OCI-LY3 (cell line): ENCODE data around the gene CSNK1A1.
"Not testable (repeated sequence)": the region's sequence is repeated elsewhere in the genome, so short reads cannot be mapped to it uniquely, and the experiment has no call there.

Source experiments
- H2AFZ ChIP-seq: fragments of 200-600, 300-600 bp; shearing (Covaris generic); 2 replicates; pipeline ENCODE4 v1.6.0; 2014; ENCODE audit warnings: antibody characterized with exemption, low read depth, low read length
- H3K27ac ChIP-seq: fragments of 200-600, 300-600 bp; sonication (generic); 2 replicates; pipeline ENCODE4 v1.5.1; 2014; ENCODE audit warnings: mild to moderate bottlenecking, low read length, moderate library complexity, mixed read lengths
- H3K27me3 ChIP-seq: fragments of 200-600, 300-600 bp; sonication (generic); 2 replicates; pipeline ENCODE4 v1.6.1; 2014; ENCODE audit warnings: low read depth, low read length, mixed read lengths
- H3K36me3 ChIP-seq: fragments of 200-600, 300-600 bp; sonication (generic); replicated peaks from 2 replicates; pipeline ENCODE3; 2014; ENCODE audit warnings: low read depth, low read length, mixed read lengths
- H3K4me1 ChIP-seq: fragments of 300-600, 200-600 bp; sonication (generic); 2 replicates; pipeline ENCODE4 v1.6.1; 2014; ENCODE audit warnings: low read length, mixed read lengths
- H3K4me2 ChIP-seq: fragments of 200-600, 300-600 bp; sonication (generic); 2 replicates; pipeline ENCODE4 v1.6.1; 2014; ENCODE audit warnings: low read length, mixed read lengths
- H3K4me3 ChIP-seq: fragments of 300-600, 200-600 bp; sonication (generic); 2 replicates; pipeline ENCODE4 v1.5.1; 2014; ENCODE audit warnings: antibody characterized with exemption, mild to moderate bottlenecking, low read length, moderate library complexity
- H3K79me2 ChIP-seq: fragments of 300-600, 200-600 bp; shearing (Covaris generic); 2 replicates; pipeline ENCODE4 v1.6.1; 2014; ENCODE audit warnings: mild to moderate bottlenecking, low read length, mixed read lengths
- H3K9ac ChIP-seq: fragments of 300-600, 200-600 bp; shearing (Covaris generic); 2 replicates; pipeline ENCODE4 v1.6.0; 2014; ENCODE audit warnings: mild to moderate bottlenecking, low read length, moderate library complexity
- H3K9me3 ChIP-seq: fragments of 200-600, 300-600 bp; shearing (Covaris generic); 2 replicates; pipeline ENCODE4 v1.6.1; 2014; ENCODE audit warnings: low read length, mixed read lengths; ENCODE audit not compliant: insufficient read depth
- H4K20me1 ChIP-seq: fragments of 200-600, 300-600 bp; sonication (generic); 2 replicates; pipeline ENCODE4 v1.6.1; 2016; ENCODE audit warnings: low read length, mixed read lengths; ENCODE audit not compliant: insufficient read depth
- EZH2phosphoT487 ChIP-seq: fragments of 200-600 bp; shearing (Covaris generic); IDR thresholded peaks from 2 replicates; pipeline ENCODE4 v1.6.1; 2018; ENCODE audit warnings: antibody characterized with exemption, mixed run types, low read depth
- TF ChIP-seq, protein P1 (sequence below): fragments of 200-600, 300-600 bp; sonication (generic); IDR thresholded peaks from 2 replicates; pipeline ENCODE4 v1.5.1; 2014; ENCODE audit warnings: antibody characterized with exemption, low read length, low read depth

The CSNK1A1 gene

DNA sequence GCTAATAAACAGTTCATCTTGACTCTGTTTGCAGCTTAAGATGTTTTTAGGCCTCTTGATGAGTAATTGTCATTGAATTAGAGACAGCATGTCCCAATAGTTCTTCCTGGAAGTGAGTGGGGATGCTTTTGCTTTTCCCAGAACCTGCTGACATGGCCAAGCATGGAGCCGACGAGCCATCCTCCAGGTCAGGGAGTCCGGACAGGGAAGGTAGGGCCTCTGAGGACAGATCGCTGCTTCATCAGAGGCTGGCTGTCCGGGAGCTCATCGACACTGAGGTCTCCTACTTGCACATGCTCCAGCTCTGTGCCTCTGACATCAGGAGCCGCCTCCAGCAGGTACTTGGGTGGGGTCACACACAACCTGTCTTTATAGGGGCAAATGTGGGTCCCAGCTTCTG, 46.4 kb upstream of the CSNK1A1 start:
- no peak for TF ChIP-seq EZH2phosphoT487
- TF ChIP-seq, protein P1, sequence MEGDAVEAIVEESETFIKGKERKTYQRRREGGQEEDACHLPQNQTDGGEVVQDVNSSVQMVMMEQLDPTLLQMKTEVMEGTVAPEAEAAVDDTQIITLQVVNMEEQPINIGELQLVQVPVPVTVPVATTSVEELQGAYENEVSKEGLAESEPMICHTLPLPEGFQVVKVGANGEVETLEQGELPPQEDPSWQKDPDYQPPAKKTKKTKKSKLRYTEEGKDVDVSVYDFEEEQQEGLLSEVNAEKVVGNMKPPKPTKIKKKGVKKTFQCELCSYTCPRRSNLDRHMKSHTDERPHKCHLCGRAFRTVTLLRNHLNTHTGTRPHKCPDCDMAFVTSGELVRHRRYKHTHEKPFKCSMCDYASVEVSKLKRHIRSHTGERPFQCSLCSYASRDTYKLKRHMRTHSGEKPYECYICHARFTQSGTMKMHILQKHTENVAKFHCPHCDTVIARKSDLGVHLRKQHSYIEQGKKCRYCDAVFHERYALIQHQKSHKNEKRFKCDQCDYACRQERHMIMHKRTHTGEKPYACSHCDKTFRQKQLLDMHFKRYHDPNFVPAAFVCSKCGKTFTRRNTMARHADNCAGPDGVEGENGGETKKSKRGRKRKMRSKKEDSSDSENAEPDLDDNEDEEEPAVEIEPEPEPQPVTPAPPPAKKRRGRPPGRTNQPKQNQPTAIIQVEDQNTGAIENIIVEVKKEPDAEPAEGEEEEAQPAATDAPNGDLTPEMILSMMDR, result no peak
- Histone ChIP-seq H3K27ac (no peak overlapping the region), H2AFZ (no peak overlapping the region), H3K27me3 (no peaks in the 10 kb centered on the region; the same call in 1 of the 2 replicates), H3K4me1 (peaks cover 12% of the 10 kb centered on the region), H3K4me3 (no peak overlapping the region), H3K79me2 (no peaks in the 10 kb centered on the region), H3K9ac (no peak overlapping the region), H3K9me3 (no peaks in the 10 kb centered on the region), H3K4me2 (no peak overlapping the region), H3K36me3 (no peaks in the 10 kb centered on the region), H4K20me1 (no peaks in the 10 kb centered on the region)

DNA sequence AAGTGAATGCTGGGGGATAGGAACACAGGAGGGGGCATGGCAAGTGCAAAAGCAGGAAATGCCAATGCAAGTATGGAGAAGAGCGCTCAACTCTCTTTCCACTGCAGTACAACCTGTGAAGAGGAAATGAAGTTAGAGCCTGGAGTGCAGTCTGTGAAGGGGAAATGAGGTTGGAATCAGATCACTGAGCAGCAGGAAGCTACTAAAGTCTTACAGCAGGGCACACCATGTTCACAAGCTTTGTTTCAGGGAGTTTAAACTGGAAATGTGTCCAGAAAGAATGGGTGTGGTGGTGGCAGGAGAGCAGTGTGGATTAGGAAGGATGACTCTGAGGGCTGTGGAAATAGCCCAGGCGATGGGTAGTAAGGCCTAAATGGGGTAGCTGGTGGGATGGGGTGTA, 45.5 kb upstream of the CSNK1A1 start:
- H3K9me3 ChIP-seq, result no peaks in the 10 kb centered on the region
- no peak overlapping the region for H3K4me3 ChIP-seq
- no peaks in the 10 kb centered on the region for H4K20me1 ChIP-seq
- H3K79me2 ChIP-seq, result no peaks in the 10 kb centered on the region
- TF ChIP-seq, protein P1, result no peak
- TF ChIP-seq EZH2phosphoT487, result no peak
- no peaks in the 10 kb centered on the region for H3K36me3 ChIP-seq
- H3K9ac ChIP-seq, result no peak overlapping the region
- peaks cover 12% of the 10 kb centered on the region for H3K4me1 ChIP-seq
- H3K27ac ChIP-seq, result no peak overlapping the region
- H3K27me3 ChIP-seq, result no peaks in the 10 kb centered on the region; the same call in 1 of the 2 replicates
- H2AFZ ChIP-seq, result no peak overlapping the region
- no peak overlapping the region for H3K4me2 ChIP-seq

GRCh38 chr5:149595105-149595504, 43.9 kb upstream of the CSNK1A1 start:
- H3K36me3 ChIP-seq, H2AFZ ChIP-seq, H3K27me3 ChIP-seq, H3K9me3 ChIP-seq, H3K27ac ChIP-seq, H3K4me2 ChIP-seq, H3K79me2 ChIP-seq, H4K20me1 ChIP-seq, H3K4me3 ChIP-seq, H3K9ac ChIP-seq: not testable (repeated sequence)
- peaks cover 12% of the 10 kb centered on the region for H3K4me1 ChIP-seq

DNA sequence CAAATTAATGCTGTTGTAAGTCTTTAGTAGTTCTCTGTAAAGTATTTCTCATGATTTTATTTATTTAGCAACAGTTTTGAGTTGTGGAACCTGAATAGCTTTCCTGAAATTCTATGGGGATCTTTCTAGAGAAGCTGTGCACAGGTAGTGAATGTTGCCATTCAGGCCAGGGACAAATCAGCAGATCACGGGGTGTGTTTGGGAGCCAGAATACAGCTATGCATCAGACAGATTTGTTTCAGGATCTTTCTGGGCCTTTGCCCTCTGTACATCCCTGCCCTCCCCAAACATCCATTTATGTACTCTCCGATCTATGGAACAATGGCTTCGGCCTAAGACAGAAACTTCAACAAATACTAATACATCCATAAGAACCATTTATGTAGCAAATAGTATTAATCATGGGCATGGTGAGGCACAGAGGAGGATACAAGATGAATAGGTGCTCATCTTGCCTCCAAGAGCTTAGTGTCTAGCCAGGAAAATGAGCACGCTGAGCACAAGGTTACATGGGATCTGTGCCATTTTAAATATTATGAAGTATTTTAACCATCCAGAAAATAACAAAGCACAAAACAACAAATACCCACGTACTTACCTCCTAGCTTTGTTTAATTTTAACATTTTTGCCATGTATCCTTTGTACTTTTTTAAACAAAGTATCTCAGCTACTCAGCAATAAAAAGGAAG, 43.1 kb upstream of the CSNK1A1 start:
- Histone ChIP-seq H3K4me2 (no peak overlapping the region), H2AFZ (no peak overlapping the region), H3K79me2 (no peaks in the 10 kb centered on the region), H3K27me3 (no peaks in the 10 kb centered on the region; the same call in 1 of the 2 replicates), H3K4me1 (peaks cover 12% of the 10 kb centered on the region), H3K4me3 (no peak overlapping the region), H3K9ac (no peak overlapping the region), H3K36me3 (no peaks in the 10 kb centered on the region), H3K27ac (no peak overlapping the region), H3K9me3 (no peaks in the 10 kb centered on the region), H4K20me1 (no peaks in the 10 kb centered on the region)
- no peak for TF ChIP-seq EZH2phosphoT487

GRCh38 chr5:149593370-149593769, 42.1 kb upstream of the CSNK1A1 start:
- Histone ChIP-seq H3K36me3 (no peaks in the 10 kb centered on the region), H4K20me1 (no peaks in the 10 kb centered on the region), H3K9me3 (no peaks in the 10 kb centered on the region), H3K27ac (no peak overlapping the region), H3K4me1 (peaks cover 12% of the 10 kb centered on the region), H3K4me2 (no peak overlapping the region), H3K27me3 (no peaks in the 10 kb centered on the region; the same call in 1 of the 2 replicates), H3K9ac (no peak overlapping the region), H3K4me3 (no peak overlapping the region), H2AFZ (no peak overlapping the region), H3K79me2 (no peaks in the 10 kb centered on the region)
- no peak for TF ChIP-seq EZH2phosphoT487
- TF ChIP-seq, protein P1, result no peak
